Mononuclear cell (primary cell): ENCODE measurements around the gene PDLIM4. TPM values are rescaled to one million over a fixed set of nuclear protein-coding genes. Genes with fewer than 3 reads are reported as not detected.

ENCODE experiments used
- H3K27me3 ChIP-seq: 2 replicates; pipeline ENCODE4 v1.6.0; 2011; ENCODE audit warnings: low read length, control low read depth; ENCODE audit not compliant: insufficient read depth
- H3K4me1 ChIP-seq: 2 replicates; pipeline ENCODE4 v1.5.1; 2011; ENCODE audit warnings: mild to moderate bottlenecking, low read length, control low read depth; ENCODE audit not compliant: insufficient read depth
- H3K4me3 ChIP-seq: 2 replicates; pipeline ENCODE4 v1.5.1; 2011; ENCODE audit warnings: mild to moderate bottlenecking, low read length, moderate library complexity
- H3K9me3 ChIP-seq: 2 replicates; pipeline ENCODE4 v1.5.1; 2011; ENCODE audit warnings: low read depth, mild to moderate bottlenecking, control low read depth, low read length
- total RNA-seq: library from RNA; depleted of rRNA; stranded (reverse); fragments of >200 nt; gene quantifications from one replicate; pipeline ENCODE4 v1.2.3, GENCODE V29; 2012

The PDLIM4 gene
- total RNA-seq, 1 donor, result not detected

DNA sequence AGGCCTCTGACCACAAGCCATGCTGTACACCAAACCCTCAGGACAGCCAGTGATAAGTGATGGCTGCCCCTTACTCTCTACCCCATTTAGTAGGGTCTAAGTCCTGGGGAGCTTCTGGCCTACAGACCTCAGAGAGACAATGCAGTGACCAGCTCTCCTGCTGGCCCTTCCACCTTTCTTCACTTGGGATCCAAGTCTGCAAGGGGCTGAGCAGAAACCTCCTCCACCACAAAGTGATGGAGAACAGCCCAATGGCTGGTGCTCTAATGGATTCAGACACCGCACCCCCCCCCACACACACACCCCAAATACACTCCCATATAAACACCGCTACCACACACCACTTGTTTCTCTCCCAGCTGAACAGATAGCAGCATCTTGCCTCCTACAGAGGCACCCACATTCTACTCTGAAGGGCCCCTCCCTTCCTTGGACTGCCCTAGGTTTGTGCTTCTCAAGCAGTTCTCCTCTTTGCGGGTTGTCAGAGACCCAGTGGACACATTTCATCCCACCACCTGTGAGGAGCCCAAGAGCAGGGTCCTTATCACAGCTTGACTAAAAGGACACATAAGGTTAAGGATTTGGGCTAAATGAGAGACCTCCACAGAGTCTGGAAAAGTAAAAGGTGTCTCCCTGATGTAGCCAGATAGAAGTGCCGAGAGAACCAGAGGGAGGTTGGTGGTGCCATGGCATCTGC is 1.3 kb upstream of the PDLIM4 start:
- no peak overlapping the region for H3K4me3 ChIP-seq
- peaks cover 17% of the 10 kb centered on the region for H3K27me3 ChIP-seq
- no peaks in the 10 kb centered on the region for H3K9me3 ChIP-seq
- H3K4me1 ChIP-seq, result no peaks in the 10 kb centered on the region

DNA sequence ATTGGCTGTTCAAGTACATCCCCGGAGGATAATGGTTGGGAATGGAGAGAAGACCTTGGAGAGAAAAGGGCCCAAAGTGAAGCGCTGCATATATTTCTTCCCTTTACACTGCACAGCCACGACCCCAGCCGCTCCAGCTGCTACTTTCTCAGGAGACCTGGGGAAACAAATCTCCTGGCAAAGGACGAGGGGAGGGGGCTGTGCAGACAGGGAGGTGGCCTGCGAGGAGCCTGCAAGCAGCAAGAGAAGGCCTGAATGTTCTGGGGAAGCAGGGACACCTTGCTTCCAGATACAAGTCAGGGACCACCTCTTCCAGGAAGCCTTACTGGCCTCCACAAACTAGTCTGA is 739 bp upstream of the PDLIM4 start:
- Histone ChIP-seq H3K27me3 (peaks cover 17% of the 10 kb centered on the region), H3K4me3 (no peak overlapping the region), H3K9me3 (no peaks in the 10 kb centered on the region), H3K4me1 (no peaks in the 10 kb centered on the region)

GRCh38 chr5:132258102-132259068 is 889 bp downstream of the PDLIM4 start:
- H3K4me3 ChIP-seq, result no peak overlapping the region
- H3K27me3 ChIP-seq, result peaks cover 17% of the 10 kb centered on the region
- no peaks in the 10 kb centered on the region for H3K9me3 ChIP-seq

DNA sequence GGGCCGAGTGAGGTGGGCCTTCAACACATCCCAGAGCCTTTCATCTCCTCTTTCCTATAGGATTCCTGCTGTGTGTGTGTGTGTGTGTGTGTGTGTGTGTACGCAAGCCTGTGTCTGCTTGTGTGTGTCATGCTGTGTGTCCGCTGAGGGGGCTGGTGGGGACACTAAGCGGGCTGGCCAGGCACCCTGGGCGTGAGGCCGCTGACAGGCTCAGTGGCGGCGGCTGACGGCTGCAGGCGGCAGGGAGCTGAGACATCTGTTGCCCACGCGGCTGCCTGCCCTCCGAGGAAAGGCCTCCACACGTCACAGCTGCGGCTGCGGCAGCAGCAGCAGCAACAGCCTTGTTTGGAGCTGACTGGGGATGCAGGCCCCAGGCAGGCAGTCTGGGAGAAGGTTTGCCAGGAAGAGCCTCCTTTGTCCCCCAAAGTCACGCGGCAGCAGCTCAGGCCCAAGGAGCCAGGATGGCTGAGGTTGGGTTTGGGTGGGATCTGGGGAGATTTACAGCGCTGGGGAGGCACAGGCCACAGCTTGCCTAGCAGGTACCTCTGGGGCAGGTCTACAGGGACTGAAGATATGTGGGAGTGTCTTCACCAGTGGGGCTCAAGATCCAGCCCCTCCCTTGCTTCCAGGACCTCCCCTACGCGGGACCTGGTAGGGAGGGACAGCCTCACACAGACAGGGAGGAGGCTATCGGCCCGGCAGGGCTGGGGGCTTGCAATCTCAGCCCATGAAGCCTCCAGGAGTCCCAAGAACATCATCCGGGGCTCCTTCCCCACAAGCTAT is 1.8 kb downstream of the PDLIM4 start:
- H3K4me1 ChIP-seq, result no peaks in the 10 kb centered on the region
- no peak overlapping the region for H3K4me3 ChIP-seq
- H3K9me3 ChIP-seq, result no peaks in the 10 kb centered on the region
- H3K27me3 ChIP-seq, result peaks cover 17% of the 10 kb centered on the region

More at GRCh38 chr5:132258102-132259068, 889 bp downstream of the PDLIM4 start:
- H3K4me1 ChIP-seq, result no peaks in the 10 kb centered on the region

GRCh38 chr5:132260051-132260450 is 2.6 kb downstream of the PDLIM4 start:
- peaks cover 17% of the 10 kb centered on the region for H3K27me3 ChIP-seq
- H3K4me1 ChIP-seq, result no peaks in the 10 kb centered on the region
- no peaks in the 10 kb centered on the region for H3K9me3 ChIP-seq
- no peak overlapping the region for H3K4me3 ChIP-seq

GRCh38 chr5:132260714-132261551 is 3.4 kb downstream of the PDLIM4 start:
- Histone ChIP-seq H3K4me3 (no peak overlapping the region), H3K27me3 (peaks cover 14% of the 10 kb centered on the region), H3K9me3 (no peaks in the 10 kb centered on the region), H3K4me1 (no peaks in the 10 kb centered on the region)

DNA sequence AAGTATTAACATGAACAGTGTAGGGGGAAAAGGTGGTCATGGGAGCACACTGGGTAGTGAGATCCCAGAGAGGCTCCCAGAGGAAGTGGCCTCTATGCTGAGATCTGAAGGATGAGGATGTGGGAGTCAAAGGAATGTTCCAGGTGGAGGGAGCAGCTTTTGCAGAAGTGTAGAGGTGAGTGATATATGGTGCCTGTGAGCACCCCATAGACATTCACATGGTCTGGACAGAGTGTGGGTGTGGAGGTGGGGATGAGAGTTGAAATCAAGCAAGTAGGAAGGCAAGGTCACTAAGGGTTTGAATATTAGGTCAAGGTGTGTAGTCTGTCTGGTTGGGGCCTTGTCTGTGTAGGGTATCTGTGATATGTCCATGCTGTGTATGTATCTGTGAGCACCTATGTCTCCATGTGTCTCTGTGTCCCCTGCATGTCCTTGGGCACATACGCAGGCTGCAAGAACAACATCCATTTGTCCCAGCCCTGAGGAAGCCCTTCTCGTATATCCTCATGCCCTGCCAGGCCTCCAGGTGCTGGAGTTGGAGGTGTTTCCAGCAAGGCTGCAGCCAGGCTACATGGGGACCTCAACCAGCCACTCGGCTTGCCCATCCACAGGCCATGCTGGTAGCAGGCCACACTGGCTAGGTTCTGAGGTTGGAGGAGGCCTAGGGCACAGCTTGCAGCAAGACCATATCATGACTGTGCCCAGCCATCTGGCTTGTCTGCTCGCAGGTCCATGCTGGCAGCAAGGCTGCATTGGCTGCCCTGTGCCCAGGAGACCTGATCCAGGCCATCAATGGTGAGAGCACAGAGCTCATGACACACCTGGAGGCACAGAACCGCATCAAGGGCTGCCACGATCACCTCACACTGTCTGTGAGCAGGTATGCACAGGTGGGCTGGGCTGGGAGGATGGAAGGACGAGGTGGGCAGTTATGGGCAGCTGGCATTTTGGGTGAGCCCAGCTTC is 4.7 kb downstream of the PDLIM4 start:
- H3K27me3 ChIP-seq, result peaks cover 6% of the 10 kb centered on the region
- no peaks in the 10 kb centered on the region for H3K9me3 ChIP-seq
- H3K4me1 ChIP-seq, result no peaks in the 10 kb centered on the region
- H3K4me3 ChIP-seq, result no peak overlapping the region

DNA sequence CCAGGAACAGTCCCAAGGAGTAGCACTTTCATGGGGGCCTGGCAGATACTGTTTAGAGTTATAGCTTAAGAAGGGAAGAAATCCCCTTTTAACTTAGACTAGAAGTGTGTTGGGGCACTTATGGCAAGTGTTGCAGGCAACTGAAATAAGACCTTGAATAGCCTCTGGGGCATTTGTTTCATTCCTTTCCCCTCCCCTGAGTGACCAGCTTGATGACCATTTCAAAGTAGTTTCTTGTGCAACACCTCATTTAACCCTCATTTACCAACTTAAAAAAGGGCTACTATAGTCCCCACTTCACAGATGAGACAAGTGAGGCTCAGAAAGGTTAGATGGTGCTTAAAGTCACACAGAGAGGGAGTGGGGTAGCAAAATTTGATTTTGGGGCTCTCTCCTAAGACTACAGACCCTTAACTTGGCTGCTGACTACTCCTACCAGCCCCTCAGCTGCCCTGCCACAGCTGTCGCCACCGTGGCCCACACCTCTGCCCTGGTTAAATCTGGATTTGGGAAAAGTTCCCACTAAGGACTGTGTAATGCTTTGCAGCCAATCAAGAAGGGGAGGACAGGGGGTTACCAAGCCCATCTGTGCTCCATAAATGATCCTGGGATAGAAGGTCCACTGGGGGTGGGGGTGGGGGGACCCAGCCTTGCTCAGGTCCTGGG is 5.5 kb downstream of the PDLIM4 start:
- Histone ChIP-seq H3K4me3 (no peak overlapping the region), H3K9me3 (no peaks in the 10 kb centered on the region), H3K4me1 (no peaks in the 10 kb centered on the region), H3K27me3 (peaks cover 3% of the 10 kb centered on the region)

DNA sequence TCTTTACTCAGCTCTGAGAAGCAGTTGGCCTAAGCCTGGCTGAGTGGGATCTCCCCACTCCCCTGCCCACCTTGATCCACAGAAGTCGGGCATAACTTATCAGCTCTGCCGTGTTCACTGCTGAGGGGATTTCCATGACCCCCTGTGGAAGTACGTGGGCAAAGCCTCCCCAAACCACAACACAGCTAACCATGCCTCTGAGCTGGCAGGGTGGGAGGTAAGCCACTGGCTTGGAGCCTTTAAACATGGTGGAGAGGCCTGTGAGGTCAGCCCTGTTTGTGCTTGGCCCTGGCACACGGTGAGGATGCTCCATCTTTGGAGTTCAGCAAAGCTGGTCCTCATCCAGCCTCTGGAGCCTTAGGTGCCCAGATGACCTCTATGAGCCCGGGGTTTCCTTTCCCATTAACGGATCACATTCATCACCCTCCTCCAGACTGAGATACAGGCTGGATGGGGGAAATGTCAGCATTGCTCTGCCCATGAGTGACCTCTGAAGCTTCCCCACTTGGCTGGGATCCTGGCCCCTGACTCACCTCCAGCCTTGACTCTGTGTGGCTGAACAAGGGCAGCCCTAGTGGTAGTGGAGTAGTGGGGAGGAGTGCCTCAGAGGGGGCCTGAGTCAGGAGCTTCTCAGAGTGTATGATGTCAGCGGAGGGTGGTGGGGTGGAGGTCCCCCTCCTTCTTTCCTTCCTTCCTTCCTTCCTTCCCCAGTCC is 6.2 kb downstream of the PDLIM4 start:
- no peaks in the 10 kb centered on the region for H3K27me3 ChIP-seq
- no peaks in the 10 kb centered on the region for H3K4me1 ChIP-seq
- H3K4me3 ChIP-seq, result no peak overlapping the region
- H3K9me3 ChIP-seq, result no peaks in the 10 kb centered on the region

DNA sequence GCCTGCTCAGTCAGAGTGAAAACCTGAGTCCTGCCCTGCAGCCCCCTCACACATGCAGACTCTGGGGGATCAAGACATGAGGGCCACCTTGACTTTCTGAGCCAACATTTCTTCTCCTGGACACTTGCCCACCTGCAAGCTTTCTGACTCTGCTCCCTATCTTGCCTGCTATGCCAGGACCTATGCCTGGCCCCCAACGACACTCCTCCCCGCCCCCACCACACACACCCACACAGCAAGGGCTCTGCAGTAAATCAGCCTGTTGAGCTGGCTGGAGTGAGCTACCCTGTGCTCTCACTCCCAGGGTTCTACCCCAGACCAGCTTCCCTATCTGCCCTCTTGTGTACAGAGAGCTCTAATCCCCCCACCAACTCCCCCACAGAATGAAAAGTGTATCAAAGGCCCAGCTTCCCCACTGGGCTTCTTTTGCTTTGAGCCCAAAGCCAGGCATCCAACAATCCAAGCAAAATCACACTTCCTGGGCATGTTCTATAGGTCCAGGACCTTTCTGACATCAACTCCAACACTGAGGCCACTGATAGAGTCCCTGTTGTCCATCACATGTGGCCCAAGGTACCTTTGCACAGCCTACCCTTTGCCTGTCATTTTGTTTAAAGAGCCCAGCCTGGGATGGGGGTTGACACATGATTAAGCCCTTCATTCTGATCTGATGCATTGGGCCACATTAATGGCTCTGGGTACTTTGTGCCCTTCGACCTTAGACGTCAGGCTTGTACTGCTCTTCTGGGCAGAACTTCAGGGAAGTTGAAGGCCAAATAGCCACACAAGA is 7.2 kb downstream of the PDLIM4 start:
- Histone ChIP-seq H3K4me3 (no peak overlapping the region), H3K9me3 (no peaks in the 10 kb centered on the region), H3K4me1 (no peaks in the 10 kb centered on the region), H3K27me3 (no peaks in the 10 kb centered on the region)

DNA sequence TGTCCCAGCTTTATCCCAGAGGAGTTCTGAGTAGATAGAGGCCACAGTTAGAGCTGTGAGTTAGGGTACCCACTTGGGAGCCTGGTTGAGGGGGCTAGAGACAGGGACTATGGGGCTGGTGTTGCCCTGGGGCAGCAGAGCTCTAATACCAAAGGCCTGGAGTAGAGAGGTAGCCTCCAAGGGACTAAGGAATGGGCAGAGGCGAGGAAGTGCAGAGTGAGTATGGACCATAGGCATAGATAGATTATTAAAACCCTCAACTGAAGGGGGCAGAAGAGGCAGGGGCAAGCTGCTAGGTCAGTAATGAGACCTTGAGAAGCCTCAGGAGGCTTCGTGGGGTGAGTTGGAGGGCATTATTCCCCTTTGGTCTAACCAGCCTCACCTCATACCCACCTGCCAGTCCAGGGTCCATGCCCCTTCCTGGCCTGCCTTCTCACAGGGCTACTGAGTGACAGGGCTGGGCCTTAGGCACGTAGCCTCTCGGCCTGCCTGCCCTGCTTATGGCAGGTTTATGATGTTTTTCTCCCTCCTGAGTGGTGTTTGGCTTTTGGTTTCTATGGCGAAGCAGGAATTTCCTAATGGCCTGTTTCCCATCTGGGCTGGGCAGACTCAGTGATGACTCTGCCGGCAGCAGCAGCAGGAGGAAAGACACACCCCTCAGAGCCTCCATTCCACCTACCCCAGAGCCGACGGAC is 8.0 kb downstream of the PDLIM4 start:
- H3K9me3 ChIP-seq, result no peaks in the 10 kb centered on the region
- H3K4me1 ChIP-seq, result no peaks in the 10 kb centered on the region

More for the DNA sequence above, 8.0 kb downstream of the PDLIM4 start:
- Histone ChIP-seq H3K4me3 (no peak overlapping the region), H3K27me3 (no peaks in the 10 kb centered on the region)
